Measurements from ENCODE around the gene SYNE4. TPM values are rescaled to one million over a fixed set of nuclear protein-coding genes. Genes with fewer than 3 reads are reported as not detected.

SYNE4 gene
- total and polyA plus RNA-seq, 2 of the 13 experiments (the other 11 are each of a cell fraction or from before 2014, with no cell fraction given), result 13.7 to 23.0 TPM

GRCh38 chr19:36054119-36054732 is 45.6 kb upstream of the SYNE4 start, which contains the start of gene THAP8 (continued):
- TF ChIP-seq MAFK (conservative IDR thresholded peaks at IDR 0.05 in 1 of 2, IDR thresholded peaks at IDR 0.05 in 1 of 2; ENCODE audit: low read length in 2 of 2) (peak; percentile 31 to 54; a peak in 2 of 4 replicates), GPBP1L1 (CRISPR knock-in tag; IDR thresholded peaks at IDR 0.05) (no peak), IKZF1 (IDR thresholded peaks at IDR 0.05) (no peak), LCORL (IDR thresholded peaks at IDR 0.05) (no peak; the same call in 1 of the 2 replicates), LCORL (CRISPR knock-in tag; IDR thresholded peaks at IDR 0.05) (peak; percentile 90), NFYC (CRISPR knock-in tag; IDR thresholded peaks at IDR 0.05) (no peak), PHB2 (IDR thresholded peaks at IDR 0.05; ENCODE audit: partially characterized antibody) (no peak), NR2F6 (IDR thresholded peaks at IDR 0.05) (peak; percentile 22; the same call in 1 of the 2 replicates), NR2F6 (CRISPR knock-in tag; IDR thresholded peaks at IDR 0.05) (peak; percentile 76), THRA (CRISPR knock-in tag; IDR thresholded peaks at IDR 0.05; ENCODE audit: borderline replicate concordance) (peak; percentile 32; the same call in 1 of the 2 replicates), MED8 (CRISPR knock-in tag; IDR thresholded peaks at IDR 0.05; ENCODE audit: insufficient replicate concordance) (peak; percentile 70), BRD4 (CRISPR knock-in tag; IDR thresholded peaks at IDR 0.05) (no peak), NR2C2 (CRISPR knock-in tag; IDR thresholded peaks at IDR 0.05; ENCODE audit: borderline replicate concordance) (peak; percentile 71; the same call in 1 of the 2 replicates), ZBTB20 (CRISPR knock-in tag; IDR thresholded peaks at IDR 0.05; ENCODE audit: borderline replicate concordance, low read depth) (peak; percentile 92), ZNF468 (CRISPR knock-in tag; IDR thresholded peaks at IDR 0.05) (no peak), BCLAF1 (IDR thresholded peaks at IDR 0.05) (no peak), MBD4 (IDR thresholded peaks at IDR 0.05; ENCODE audit: borderline replicate concordance, low read length) (no peak), MNT (IDR thresholded peaks at IDR 0.05) (peak; percentile 91), ZNF446 (CRISPR knock-in tag; IDR thresholded peaks at IDR 0.05) (0 out of 2 replicates have a peak, but pooled peaks have one; percentile 73), NFKBIZ (CRISPR knock-in tag; IDR thresholded peaks at IDR 0.05) (0 out of 2 replicates have a peak, but pooled peaks have one; percentile 18), ZNF878 (CRISPR knock-in tag; IDR thresholded peaks at IDR 0.05) (peak; percentile 49; the same call in 1 of the 2 replicates), TRIM24 (CRISPR knock-in tag; IDR thresholded peaks at IDR 0.05) (no peak), POLR2G (IDR thresholded peaks at IDR 0.05; ENCODE audit: low read depth, low read length) (peak; percentile 82), ZNF138 (CRISPR knock-in tag; IDR thresholded peaks at IDR 0.05; ENCODE audit: low read depth) (no peak), TAF15 (IDR thresholded peaks at IDR 0.05; ENCODE audit: low read depth, low read length, poor library complexity, severe bottlenecking) (no peak)

All from HepG2 (cell line).